Heart left ventricle (tissue), 16 donors: Measurements from ENCODE around the gene MARK3. TPM values are rescaled to one million over a fixed set of nuclear protein-coding genes. Genes with fewer than 3 reads are reported as not detected.

Experiments used
- ATAC-seq, 4 donors: fragments of 200-7000 bp; cut with Tn5 transposase; one replicate each; pipeline ENCODE4 v1.9.1; 2020 to 2022; ENCODE audit warnings: moderate library complexity in 4 of 4, mild to moderate bottlenecking in 3 of 4, moderate number of reproducible peaks in 1 of 4
- DNase-seq, 5 donors: peaks; one replicate each; pipeline ENCODE4 v3.0.0-alpha.2; 2020
- H3K27ac ChIP-seq, 12 donors: fragments of 200-600 bp; sonication (generic) in 4 of 12; one replicate each; pipeline versions ENCODE4 v1.5.0 to v1.8.0; 2016 to 2022; ENCODE audit warnings: mild to moderate bottlenecking in 2 of 12
- H3K27me3 ChIP-seq, 9 donors: fragments of 200-600 bp; sonication (generic) in 2 of 9; one replicate each; pipeline versions ENCODE4 v1.5.1 to v1.8.0; 2016 to 2022; ENCODE audit warnings: mild to moderate bottlenecking in 3 of 9
- H3K36me3 ChIP-seq, 9 donors: fragments of 200-600 bp; sonication (generic) in 2 of 9; one replicate each; pipeline versions ENCODE4 v1.5.0 to v1.8.0; 2018 to 2022; ENCODE audit warnings: mild to moderate bottlenecking in 2 of 9
- H3K4me1 ChIP-seq, 12 donors: fragments of 200-600 bp; sonication (generic) in 4 of 12; one replicate each; pipeline versions ENCODE4 v1.5.0 to v1.8.0; 2016 to 2022; ENCODE audit warnings: mild to moderate bottlenecking in 3 of 12
- H3K4me3 ChIP-seq, 12 donors: fragments of 200-600 bp; sonication (generic) in 4 of 12; one replicate each; pipeline versions ENCODE4 v1.5.0 to v1.8.0; 2017 to 2022; ENCODE audit warnings: mild to moderate bottlenecking in 9 of 12, moderate library complexity in 4 of 12
- H3K9me3 ChIP-seq, 12 donors: fragments of 200-600 bp; sonication (generic) in 4 of 12; one replicate each; pipeline versions ENCODE4 v1.5.0 to v1.8.0; 2016 to 2022; ENCODE audit warnings: mild to moderate bottlenecking in 1 of 12
- CTCF ChIP-seq, 12 donors: fragments of 200-600 bp; sonication (generic) in 4 of 12; IDR thresholded peaks; one replicate each; pipeline versions ENCODE4 v1.5.0 to v1.8.0; 2018 to 2022; ENCODE audit warnings: antibody characterized with exemption in 12 of 12, mild to moderate bottlenecking in 5 of 12
- POLR2A ChIP-seq, 2 donors: fragments of 450-650 bp; IDR thresholded peaks; one replicate each; pipeline ENCODE4 v1.6.1; 2017; ENCODE audit warnings: antibody characterized with exemption in 2 of 2, mild to moderate bottlenecking in 2 of 2, moderate library complexity in 2 of 2
- WGBS, 4 donors: extraction: QIAGEN DNeasy Blood & Tissue Kit in 2 of 4; methylation state at CpG; one replicate each; pipeline versions ENCODE4 v1.1.5 to v1.1.7; 2013 to 2018; 5-methylcytosine and 5-hydroxymethylcytosine counted together
- intact Hi-C, 10 donors: fragments of 100-400 bp; cut with DNase I; formaldehyde crosslinking; loops; one replicate each; pipeline versions ENCODE4 v1.11.1 to v1.14.2; 2022
- polyA plus RNA-seq, 2 donors: library from polyadenylated mRNA; stranded (reverse); fragments of 200-250 nt; gene quantifications; one replicate each; pipeline ENCODE4 v1.2.3, GENCODE V29; 2013
- total RNA-seq, 9 donors: library from RNA; depleted of rRNA in 2 of 9; stranded (reverse); fragments of >200 nt in 2 of 9; fragmentation: NEBNext Ultra II Directional in 3 of 9; extraction: Animal tissue kit (Norgen Biotek cat#: 25700) in 3 of 9; gene quantifications; one replicate each; pipeline versions ENCODE4 v1.1.0 to v1.2.4, GENCODE V29; 2016 to 2023
- donor health status: ischemic (EF 13 %, LVEDD 7.1; RV severe dilation, severe dysfunction).
- donor health status: healthy with polysubstance abuse.
- donor health status: DM: no; HTN: yes; CAD: no.
- donor health status: DM: no; HTN: no; CAD: no.
- donor health status: ischemic (EF 25% LVEDD 6.9; RV normal size, moderate dysfunction).
- donor health status: ischemic (EF 25% LVEDD 5.7; RV mildly dilated, moderate dysfunction).
- donor health status: healthy.
- donor health status: DM: yes; HTN: yes; CAD: no.
- donor health status: ischemic (EF 35%, LVEDD 5.7; RV mildly dilated, moderate dysfunction).
- donor health status: nonischemic (EF 11% LVEDD 7.7; RV severe dilation, severe dysfunction).
- donor health status: DM: yes; HTN: yes; CAD: no.
- donor health status: PGD.
- donor health status: ischemic (EF 29% LVEDD 5.4; RV normal size, mild dysfunction).
- donor health status: nonischemic (EF 23%, LVEDD 6.1; RV moderate dilation, normal function).

Gene MARK3
- total and polyA plus RNA-seq, 11 donors, result 54.0 to 156 (median 111) TPM

- Histone ChIP-seq H3K27me3 (no peaks in the 10 kb centered on the region), H3K4me3 (peak overlapping the region; percentile 77 to 99 (median 94)), H3K27ac (peak overlapping the region in 11 of 12 donors; percentile 53 to 100 (median 98)), H3K36me3 (no peaks in the 10 kb centered on the region), H3K4me1 (peaks cover 7 to 31% (median 25%) of the 10 kb centered on the region in 12 donors), H3K9me3 (no peaks in the 10 kb centered on the region)
- WGBS, 4 donors, result 9 to 14% (median 10%) methylated on average over 21 to 31 of the region's 31 CpGs
- intact Hi-C loops, result loop anchor here in 9 of 10 donors (2.0 to 10.0 kb wide), 5 partner anchors 42 to 52 kb away; partner anchors contain the start of gene EIF5 (in 6 of the 9)
- DNase-seq (peak in 1 of 5 donors; percentile 17), ATAC-seq (peak; percentile 4 to 35 (median 28))
- TF ChIP-seq POLR2A (IDR thresholded peaks at IDR 0.05) (no peak), CTCF (IDR thresholded peaks at IDR 0.05) (no peak)
Observed at GRCh38 chr14:103384450-103385151, 614 bp upstream of the MARK3 start.

- DNase-seq (peak; percentile 20 to 66 (median 34)), ATAC-seq (peak in 1 of 4 donors; percentile 17)
- peaks cover 7 to 42% (median 31%) of the 10 kb centered on the region in 12 donors for H3K4me1 ChIP-seq
- intact Hi-C loops, result loop anchor here in 7 of 10 donors (2.0 to 10.0 kb wide), 4 partner anchors 49 to 54 kb away; partner anchors contain the start of gene EIF5 (in 6 of the 7)
- 0 to 1% (median 0%) methylated on average over 28 to 44 of the region's 44 CpGs for WGBS, 4 donors
- no peaks in the 10 kb centered on the region for H3K36me3 ChIP-seq
- H3K27ac ChIP-seq, result peak overlapping the region; percentile 93 to 100 (median 98)
- TF ChIP-seq CTCF (IDR thresholded peaks at IDR 0.05), result no peak
- no peak for TF ChIP-seq POLR2A (IDR thresholded peaks at IDR 0.05)
- no peaks in the 10 kb centered on the region for H3K9me3 ChIP-seq
- H3K4me3 ChIP-seq, result peak overlapping the region; percentile 77 to 99 (median 94)
- no peaks in the 10 kb centered on the region for H3K27me3 ChIP-seq
Observed at GRCh38 chr14:103385929-103386712, 906 bp downstream of the MARK3 start.

- no peaks in the 10 kb centered on the region for H3K27me3 ChIP-seq
- no peak for DNase-seq
- no peak for TF ChIP-seq CTCF (IDR thresholded peaks at IDR 0.05)
- TF ChIP-seq POLR2A (IDR thresholded peaks at IDR 0.05), result no peak
- H3K27ac ChIP-seq, result peak overlapping the region; percentile 93 to 100 (median 98)
- peaks cover 7 to 47% (median 36%) of the 10 kb centered on the region in 12 donors for H3K4me1 ChIP-seq
- peak overlapping the region; percentile 77 to 99 (median 94) for H3K4me3 ChIP-seq
- intact Hi-C loops, result loop anchor here in 5 of 10 donors (5.0 to 10.0 kb wide), 3 partner anchors 50 to 55 kb away; partner anchors contain the start of gene EIF5 (in 4 of the 5)
- no peak for ATAC-seq
- no peaks in the 10 kb centered on the region for H3K9me3 ChIP-seq
- 6 to 9% (median 8%) methylated on average over 9 of the region's 9 CpGs for WGBS, 4 donors
- no peaks in the 10 kb centered on the region for H3K36me3 ChIP-seq
Observed at GRCh38 chr14:103386713-103387329, 1.6 kb downstream of the MARK3 start.
